H1 (cell line): Measurements from ENCODE around the gene FUT4. TPM values are rescaled to one million over a fixed set of nuclear protein-coding genes. Genes with fewer than 3 reads are reported as not detected.

Experiments
- CTCF ChIA-PET: fragments of 300-600 bp; sonication (Branson Sonifier 250); formaldehyde crosslinking; loops from one replicate; lab custom pipeline; 2021; ENCODE audit not compliant: partially characterized antibody; lab: Charles Lee
- POLR2A ChIA-PET: fragments of 300-600 bp; sonication (Branson Sonifier 250); formaldehyde crosslinking; loops from one replicate; lab custom pipeline; 2021; ENCODE audit warnings: inconsistent platforms; ENCODE audit not compliant: partially characterized antibody; lab: Charles Lee
- DNase-seq, 2 experiments: peaks; one replicate each; pipeline versions ENCODE4 v3.0.0 to v3.0.0-alpha.2; 2010 to 2022; ENCODE audit warnings: low spot score in 2 of 2, low read depth in 1 of 2, mixed read lengths in 1 of 2
- FAIRE-seq: peaks from 2 replicates; lab custom pipeline; 2011; peaks lifted over from hg19 to GRCh38; lab: Jason Lieb, UNC
- H2AFZ ChIP-seq: 2 replicates; pipeline ENCODE4 v1.8.1; 2012; ENCODE audit warnings: low read length, inconsistent platforms
- H2AK5ac ChIP-seq: 2 replicates; pipeline ENCODE4 v1.6.1; 2013; ENCODE audit warnings: low read depth, low read length
- H2BK120ac ChIP-seq: replicated peaks from 2 replicates; pipeline ENCODE3; 2013; ENCODE audit warnings: low read depth, low read length, inconsistent platforms
- H2BK12ac ChIP-seq: 2 replicates; pipeline ENCODE4 v1.6.1; 2013; ENCODE audit warnings: low read depth, low read length
- H2BK15ac ChIP-seq: 2 replicates; pipeline ENCODE4 v1.6.1; 2013; ENCODE audit warnings: low read length
- H2BK20ac ChIP-seq: 2 replicates; pipeline ENCODE4 v1.6.1; 2013; ENCODE audit warnings: low read length
- H2BK5ac ChIP-seq: 2 replicates; pipeline ENCODE4 v1.6.1; 2013; ENCODE audit warnings: low read depth, low read length
- H3K14ac ChIP-seq: 2 replicates; pipeline ENCODE4 v1.6.1; 2013; ENCODE audit warnings: inconsistent platforms; ENCODE audit not compliant: insufficient read length
- H3K18ac ChIP-seq: 2 replicates; pipeline ENCODE4 v1.6.1; 2013; ENCODE audit warnings: low read length; ENCODE audit errors: extremely low read depth
- H3K23ac ChIP-seq: 2 replicates; pipeline ENCODE4 v1.6.1; 2013; ENCODE audit warnings: inconsistent platforms; ENCODE audit not compliant: insufficient read length
- H3K23me2 ChIP-seq: 2 replicates; pipeline ENCODE4 v1.6.1; 2013; ENCODE audit warnings: low read depth, low read length
- H3K27ac ChIP-seq: 2 replicates; pipeline ENCODE4 v1.6.1; 2011; ENCODE audit warnings: low read depth, low read length, inconsistent platforms
- H3K27me3 ChIP-seq, 4 experiments: replicated peaks in 1 of 4; 1 replicate in 1 of 4; 2 replicates in 3 of 4; pipeline versions ENCODE4 v1.6.1 to v1.8.1; 2011 to 2013; ENCODE audit warnings: low read length in 3 of 4, mild to moderate bottlenecking in 3 of 4, inconsistent platforms in 2 of 4, mixed read lengths in 2 of 4, moderate library complexity in 1 of 4; ENCODE audit not compliant: control insufficient read depth in 3 of 4, insufficient read depth in 3 of 4; ENCODE audit errors: extremely low read depth in 1 of 4
- H3K36me3 ChIP-seq, 4 experiments: 2 replicates each; pipeline versions ENCODE4 v1.6.1 to v1.8.1; 2011 to 2013; ENCODE audit warnings: mild to moderate bottlenecking in 4 of 4, low read length in 3 of 4, moderate library complexity in 2 of 4, control low read depth in 1 of 4, inconsistent platforms in 1 of 4; ENCODE audit not compliant: insufficient read depth in 4 of 4, control insufficient read depth in 2 of 4
- H3K4ac ChIP-seq: replicated peaks from 2 replicates; pipeline ENCODE3; 2013; ENCODE audit warnings: low read length, low read depth, mixed read lengths, inconsistent platforms; ENCODE audit not compliant: insufficient read length
- H3K4me1 ChIP-seq, 4 experiments: replicated peaks in 1 of 4; 1 replicate in 1 of 4; 2 replicates in 3 of 4; pipeline versions ENCODE4 v1.6.1 to v1.8.1; 2011 to 2013; ENCODE audit warnings: low read length in 3 of 4, inconsistent platforms in 2 of 4, mixed read lengths in 1 of 4; ENCODE audit not compliant: insufficient read depth in 4 of 4, control insufficient read depth in 3 of 4
- H3K4me2 ChIP-seq, 2 experiments: 2 replicates each; pipeline versions ENCODE4 v1.6.1 to v1.8.1; 2011 to 2013; ENCODE audit warnings: low read depth in 2 of 2, low read length in 2 of 2, control low read depth in 1 of 2, inconsistent platforms in 1 of 2, mild to moderate bottlenecking in 1 of 2; ENCODE audit not compliant: insufficient read depth in 1 of 2
- H3K4me3 ChIP-seq, 4 experiments: fragments of 200-600, 300-600 bp in 1 of 4; sonication (generic), shearing (Covaris generic), sonication (Bioruptor Twin) in 1 of 4; 2 replicates each; pipeline versions ENCODE4 v1.5.1 to v1.8.1; 2011 to 2016; ENCODE audit warnings: low read length in 4 of 4, low read depth in 3 of 4, control low read depth in 2 of 4, inconsistent platforms in 2 of 4, mild to moderate bottlenecking in 2 of 4, mixed read lengths in 1 of 4, moderate library complexity in 1 of 4; ENCODE audit not compliant: insufficient read depth in 2 of 4; ENCODE audit errors: extremely low read depth in 1 of 4
- H3K56ac ChIP-seq: replicated peaks from 2 replicates; pipeline ENCODE3; 2013; ENCODE audit warnings: low read depth, mild to moderate bottlenecking, mixed read lengths, low read length, inconsistent platforms; ENCODE audit not compliant: insufficient read length
- H3K79me1 ChIP-seq: 2 replicates; pipeline ENCODE4 v1.6.1; 2013; ENCODE audit warnings: low read depth, low read length, control low read depth
- H3K79me2 ChIP-seq, 2 experiments: 2 replicates each; pipeline versions ENCODE4 v1.6.1 to v1.8.1; 2012 to 2013; ENCODE audit warnings: low read length in 2 of 2, mild to moderate bottlenecking in 2 of 2, inconsistent platforms in 1 of 2; ENCODE audit not compliant: insufficient read depth in 2 of 2, control insufficient read depth in 1 of 2
- H3K9ac ChIP-seq, 4 experiments: replicated peaks in 1 of 4; 1 replicate in 1 of 4; 2 replicates in 3 of 4; pipeline versions ENCODE4 v1.6.1 to v1.8.1; 2011 to 2013; ENCODE audit warnings: low read depth in 3 of 4, low read length in 3 of 4, control low read depth in 2 of 4, mild to moderate bottlenecking in 2 of 4, moderate library complexity in 2 of 4, inconsistent platforms in 1 of 4; ENCODE audit errors: extremely low read depth in 1 of 4
- H3K9me3 ChIP-seq, 2 experiments: 2 replicates each; pipeline versions ENCODE4 v1.6.1 to v1.8.1; 2012 to 2013; ENCODE audit warnings: mild to moderate bottlenecking in 2 of 2, moderate library complexity in 2 of 2, control low read depth in 1 of 2, inconsistent platforms in 1 of 2, low read depth in 1 of 2, low read length in 1 of 2, mixed read lengths in 1 of 2; ENCODE audit not compliant: insufficient read depth in 2 of 2
- H4K20me1 ChIP-seq, 2 experiments: replicated peaks in 1 of 2; 2 replicates each; pipeline versions ENCODE3 to v1.8.1; 2011 to 2013; ENCODE audit warnings: inconsistent platforms in 2 of 2, low read length in 2 of 2, mild to moderate bottlenecking in 1 of 2; ENCODE audit not compliant: insufficient read depth in 2 of 2, control insufficient read depth in 1 of 2
- H4K5ac ChIP-seq: 2 replicates; pipeline ENCODE4 v1.6.1; 2013; ENCODE audit warnings: low read length, low read depth, mixed read lengths, inconsistent platforms; ENCODE audit not compliant: insufficient read length
- H4K8ac ChIP-seq: 2 replicates; pipeline ENCODE4 v1.8.0; 2013; ENCODE audit warnings: mild to moderate bottlenecking, moderate library complexity, low read length, inconsistent platforms; ENCODE audit not compliant: insufficient read depth; ENCODE audit errors: extremely low read depth
- H4K91ac ChIP-seq: replicated peaks from 2 replicates; pipeline ENCODE3; 2013; ENCODE audit warnings: low read length, mixed read lengths, inconsistent platforms; ENCODE audit not compliant: insufficient read length
- ZNF274 ChIP-seq: IDR thresholded peaks from 2 replicates; pipeline ENCODE4 v1.7.0; 2012; ENCODE audit warnings: low read length, borderline replicate concordance; ENCODE audit errors: extremely low read depth
- WGBS, 2 experiments: shearing (Covaris generic) in 1 of 2; methylation state at CpG; one replicate each; pipeline versions ENCODE4 v1.1.6 to v1.1.7; 2013 to 2015; ENCODE audit warnings: low lambda C conversion rate in 2 of 2, mixed read lengths in 2 of 2, inconsistent platforms in 1 of 2, low coverage in 1 of 2, missing lambda C conversion rate in 1 of 2; ENCODE audit not compliant: insufficient replicate concordance in 2 of 2, insufficient coverage in 1 of 2, insufficient read length in 1 of 2; ENCODE audit errors: extremely low coverage in 1 of 2, missing lambda C conversion rate in 1 of 2; 5-methylcytosine and 5-hydroxymethylcytosine counted together
- polyA plus RNA-seq, 7 experiments: library from polyadenylated mRNA; depleted of rRNA in 3 of 7; stranded (reverse) in 5 of 7; unstranded in 2 of 7; fragments of >200 nt in 5 of 7; fragments of 200-250 nt in 2 of 7; gene quantifications; 1 replicate in 5 of 7; 2 replicates in 1 of 7; 4 replicates in 1 of 7; pipeline versions ENCODE4 v1.2.1 to v1.2.3, GENCODE V29; 2011 to 2013; ENCODE audit warnings: missing spikeins in 2 of 7, mixed read lengths in 2 of 7
- total RNA-seq: library from RNA; stranded (reverse); fragmentation: NEBNext Ultra II Directional; extraction: Animal tissue kit (Norgen Biotek cat#: 25700); gene quantifications from 2 replicates; pipeline ENCODE4 v1.2.1, GENCODE V29; 2021

FUT4 gene
- total and polyA plus RNA-seq, 2 of the 8 experiments (the other 6 are each of a cell fraction or from before 2014, with no cell fraction given), result 2.6 to 8.0 TPM

- no peak overlapping the region for H2BK120ac ChIP-seq
- POLR2A ChIA-PET, result no interaction called here
Observed at GRCh38 chr11:94558468-94558867, 14.7 kb downstream of the FUT4 start.

More at GRCh38 chr11:94558468-94558867, 14.7 kb downstream of the FUT4 start:
- DNase-seq (no peak), FAIRE-seq (no peak)
- no peak overlapping the region for H4K8ac ChIP-seq
- no peak overlapping the region for H3K18ac ChIP-seq
- H4K20me1 ChIP-seq, result no peaks in the 10 kb centered on the region
- no peak overlapping the region for H3K27ac ChIP-seq
- no peak overlapping the region for H3K4me2 ChIP-seq
- CTCF ChIA-PET, result interaction anchor here (0.8 to 1.3 kb wide), 5 partner anchors 37 to 340 kb away, joined by 3 read pairs; no protein-coding TSS in a partner anchor
- H3K79me1 ChIP-seq, result no peaks in the 10 kb centered on the region
- peaks cover 0 to 6% (median under 1%) of the 10 kb centered on the region in 4 experiments; a peak in 1 of 7 replicates for H3K4me1 ChIP-seq
- no peak overlapping the region for H3K4me3 ChIP-seq
- H3K36me3 ChIP-seq, result no peaks in the 10 kb centered on the region
- H2AFZ ChIP-seq, result no peak overlapping the region
- H3K14ac ChIP-seq, result no peak overlapping the region
- H3K56ac ChIP-seq, result no peak overlapping the region
- H4K5ac ChIP-seq, result no peak overlapping the region
- H3K9me3 ChIP-seq, result no peaks in the 10 kb centered on the region
- WGBS, 2 experiments, result 79% methylated on average over 1 of the region's 1 CpG; no CpG with 5 or more reads in 1 of the 2 experiments
- no peak overlapping the region for H2BK5ac ChIP-seq
- no peak overlapping the region for H2BK15ac ChIP-seq
- H3K79me2 ChIP-seq, result no peaks in the 10 kb centered on the region
- no peak overlapping the region for H2AK5ac ChIP-seq
- no peak overlapping the region for H3K9ac ChIP-seq
- H3K23ac ChIP-seq, result no peak overlapping the region
- H2BK12ac ChIP-seq, result no peak overlapping the region
- no peaks in the 10 kb centered on the region; a peak in 1 of 7 replicates for H3K27me3 ChIP-seq
- no peak overlapping the region for H2BK20ac ChIP-seq
- no peak for TF ChIP-seq ZNF274
- TF ChIP-seq, all 59 proteins: peak for 0
- Histone ChIP-seq H4K91ac (no peak overlapping the region), H3K23me2 (no peaks in the 10 kb centered on the region), H3K4ac (no peak overlapping the region)
